ENCODE data around the gene NOX3.
A peak's percentile ranks its signal among the peaks of the same experiment; 100 is the strongest.

Gene NOX3

DNA sequence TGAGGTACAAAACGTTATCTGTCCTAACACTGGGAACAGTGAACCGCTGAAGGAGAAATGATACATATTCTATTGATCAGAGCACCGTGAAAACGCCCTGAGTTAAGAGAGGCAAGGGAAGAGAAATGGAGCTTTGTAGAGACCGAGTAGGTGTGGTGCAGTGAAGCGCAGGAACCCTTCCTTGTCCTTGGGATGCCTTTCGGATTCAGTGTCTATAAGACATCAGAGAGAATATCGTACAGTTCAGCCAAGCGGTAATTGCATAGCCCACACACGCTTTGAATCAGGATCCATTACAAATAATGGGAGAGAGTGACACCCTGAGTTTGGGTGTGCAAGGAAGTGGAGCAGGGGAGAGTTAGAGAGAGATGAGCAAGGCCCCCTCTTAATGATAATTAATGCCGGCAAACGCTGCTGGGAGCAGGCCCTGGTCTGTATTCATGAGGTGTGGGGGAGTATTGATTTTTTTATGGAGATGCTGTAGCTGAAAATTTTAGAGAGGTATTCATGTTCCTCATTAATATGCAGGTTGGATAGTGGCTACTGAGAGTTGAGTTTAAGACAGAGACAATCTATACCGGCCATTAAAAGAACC, 20.7 kb downstream of the NOX3 start:
- DNase-seq (ENCODE audit: low read depth in 2 of 2): no peak

DNA sequence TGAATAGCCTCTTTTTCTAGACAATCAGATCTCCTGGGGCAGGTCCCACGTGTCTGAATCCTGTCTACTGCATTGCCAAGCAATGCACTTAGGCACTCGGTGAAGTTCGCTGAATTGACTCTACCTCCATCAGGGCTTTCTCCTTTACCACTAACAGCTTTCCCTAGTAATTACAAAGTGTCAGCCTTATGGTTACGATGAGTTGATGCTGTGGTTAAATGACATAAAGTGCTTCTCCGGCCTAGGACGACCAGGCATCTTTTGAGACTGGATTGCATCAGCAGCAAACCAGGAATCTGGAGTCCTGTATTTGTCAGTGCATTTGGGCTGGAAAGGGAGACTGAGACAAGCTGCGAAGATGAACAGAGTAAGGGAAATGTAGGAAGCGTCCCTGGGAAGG, 21.5 kb downstream of the NOX3 start:
- no peak for DNase-seq (ENCODE audit: low read depth in 2 of 2)

DNA sequence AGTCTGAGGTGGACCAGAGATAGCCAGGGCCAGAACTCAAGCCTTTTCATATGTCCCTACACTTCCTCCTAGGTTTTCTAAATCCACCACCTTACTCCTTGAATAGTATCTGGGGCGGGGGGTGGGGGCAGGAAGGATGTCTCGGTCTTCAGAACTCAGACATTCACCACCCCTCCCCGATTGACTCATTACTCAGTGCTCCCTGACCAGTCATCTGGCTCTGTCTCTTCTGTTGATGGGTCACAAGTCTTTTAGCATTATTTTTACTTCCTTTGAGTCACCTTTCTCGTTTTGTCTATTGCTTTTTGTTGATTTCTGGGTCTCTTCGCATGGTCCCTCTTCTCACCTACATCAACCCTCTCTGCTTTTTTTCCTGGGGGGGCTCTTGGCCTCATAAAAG, 23.3 kb downstream of the NOX3 start:
- no peak for DNase-seq (ENCODE audit: low read depth in 2 of 2)

DNA sequence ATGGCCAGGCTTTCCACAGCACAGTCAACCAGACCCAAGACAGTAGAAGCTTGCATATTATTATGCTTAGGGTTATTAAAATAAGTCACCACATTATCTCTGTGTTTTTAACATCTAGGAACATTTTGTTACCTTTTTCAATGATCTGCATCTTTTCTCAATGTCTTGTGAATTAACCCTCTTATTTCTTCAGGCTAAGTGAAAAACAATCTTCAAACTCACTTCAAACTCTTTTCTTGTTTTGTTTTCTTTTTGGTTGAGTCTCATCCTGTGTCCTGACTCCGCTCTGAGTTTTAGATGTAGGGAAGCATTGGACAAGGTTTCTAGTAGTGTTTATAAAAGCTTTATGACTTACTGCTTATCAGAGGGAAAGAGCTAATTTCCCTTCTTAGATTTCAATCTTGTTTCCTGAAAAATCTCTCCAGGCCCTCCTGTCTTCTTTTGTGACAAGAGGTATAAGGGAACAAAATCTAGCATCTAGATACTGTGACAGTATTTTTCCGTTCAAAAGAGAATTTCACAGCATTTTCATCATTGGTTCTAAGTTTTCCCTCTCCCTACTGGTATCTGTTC, 26.2 kb downstream of the NOX3 start:
- no peak for DNase-seq (ENCODE audit: low read depth in 2 of 2)

DNA sequence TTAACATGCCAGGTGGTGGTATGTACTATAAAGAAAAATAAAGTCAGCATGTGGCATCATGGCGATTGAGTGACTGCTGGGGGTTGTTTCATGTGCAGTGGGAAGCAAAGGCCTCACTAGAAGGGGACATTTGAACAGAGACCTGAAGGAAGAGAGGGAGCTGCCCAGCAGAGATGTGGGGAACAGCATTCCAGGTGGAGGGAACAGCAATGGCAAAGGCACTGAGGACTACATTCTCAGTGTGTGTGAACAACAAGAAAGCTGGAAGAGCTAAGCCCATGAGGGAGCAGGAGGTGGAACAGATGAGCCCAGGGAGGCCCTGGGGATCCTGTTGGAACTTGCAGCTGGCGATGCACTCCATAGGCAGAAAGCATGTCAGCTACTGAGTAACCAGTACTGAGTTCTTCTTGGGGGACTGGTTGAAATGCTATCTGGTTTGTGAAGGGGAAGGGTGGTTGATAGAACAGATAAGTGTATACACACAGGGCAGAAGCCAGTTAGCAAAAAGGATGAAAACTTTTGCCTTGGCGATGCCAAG, 29.2 kb downstream of the NOX3 start:
- DNase-seq (ENCODE audit: low read depth in 2 of 2): no peak

DNA sequence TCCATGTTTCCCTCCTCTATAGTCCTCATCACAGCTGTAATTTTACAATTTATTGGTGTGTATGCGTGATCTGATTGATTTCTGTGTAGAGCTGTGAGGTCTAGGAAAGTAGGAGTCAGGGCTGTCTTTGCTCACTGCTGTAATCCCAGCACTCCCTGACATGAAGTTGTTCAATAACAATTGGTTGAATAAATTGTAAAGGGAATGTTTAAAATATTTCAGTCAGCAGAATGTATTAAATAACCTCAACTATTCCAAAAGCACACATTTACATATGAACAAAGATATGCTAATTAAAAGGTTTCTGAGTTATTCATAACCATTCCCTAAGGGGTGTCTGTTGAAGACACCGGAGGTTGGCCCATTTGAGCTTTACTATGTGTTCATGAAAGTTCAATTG, 31.5 kb downstream of the NOX3 start:
- DNase-seq (ENCODE audit: low read depth in 2 of 2): no peak

DNA sequence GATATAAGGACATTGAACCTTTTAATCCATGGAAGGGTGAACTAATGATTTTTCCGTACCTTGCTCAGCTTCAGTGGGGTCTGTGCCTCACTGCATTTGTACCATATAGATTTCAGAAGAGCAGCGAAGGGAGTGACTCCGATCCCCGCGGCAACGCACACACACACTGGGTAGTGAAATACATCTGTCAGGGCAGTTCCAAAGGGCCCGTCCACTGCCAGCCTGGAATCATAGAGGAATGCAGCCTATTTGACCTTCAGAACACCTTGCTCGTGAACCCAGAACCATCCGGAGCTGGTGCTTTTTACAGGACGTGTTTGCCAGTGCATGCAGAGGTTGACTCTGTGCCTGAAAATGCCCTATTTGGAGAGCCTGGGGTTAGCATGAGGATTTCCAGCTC, 33.0 kb downstream of the NOX3 start:
- no peak for DNase-seq (ENCODE audit: low read depth in 2 of 2)

DNA sequence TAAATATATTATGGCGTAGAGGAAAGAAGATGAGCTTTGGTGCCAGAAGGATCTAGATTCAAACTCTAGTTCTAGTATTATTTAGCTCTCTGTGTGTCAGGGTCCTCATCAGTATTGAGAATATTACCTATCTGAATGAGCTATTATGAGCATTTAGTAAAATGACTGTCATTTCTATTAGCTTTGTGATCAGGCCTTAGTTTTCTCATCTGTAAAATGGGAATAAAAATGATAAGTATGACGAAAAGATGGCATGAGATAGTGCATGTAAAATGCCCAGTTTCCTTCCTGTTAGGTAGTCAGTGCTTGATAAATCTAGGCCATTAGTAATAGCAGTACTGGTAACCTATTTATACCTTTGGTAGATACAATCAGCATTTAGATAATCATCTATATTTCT, 35.1 kb downstream of the NOX3 start:
- DNase-seq (ENCODE audit: low read depth in 2 of 2): no peak

DNA sequence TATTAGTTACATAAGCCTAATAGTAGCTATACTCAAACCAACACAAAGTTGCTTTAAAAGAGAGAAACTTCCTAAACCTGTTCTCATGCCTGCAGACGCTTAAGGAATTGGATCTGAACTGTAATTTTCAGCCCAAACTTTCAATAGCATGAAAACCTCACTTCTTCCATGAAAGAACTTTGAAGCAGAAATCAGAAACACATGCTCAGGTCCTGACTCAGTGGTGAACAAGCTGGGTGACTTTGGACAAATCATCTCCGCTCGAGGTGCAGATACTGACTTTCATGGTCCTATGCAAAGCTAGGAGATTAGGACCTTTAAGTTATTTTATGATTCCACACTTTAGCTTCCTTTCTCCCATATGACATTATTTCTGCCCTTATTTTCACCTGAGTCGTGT, 36.5 kb downstream of the NOX3 start:
- no peak for DNase-seq (ENCODE audit: low read depth in 2 of 2)

DNA sequence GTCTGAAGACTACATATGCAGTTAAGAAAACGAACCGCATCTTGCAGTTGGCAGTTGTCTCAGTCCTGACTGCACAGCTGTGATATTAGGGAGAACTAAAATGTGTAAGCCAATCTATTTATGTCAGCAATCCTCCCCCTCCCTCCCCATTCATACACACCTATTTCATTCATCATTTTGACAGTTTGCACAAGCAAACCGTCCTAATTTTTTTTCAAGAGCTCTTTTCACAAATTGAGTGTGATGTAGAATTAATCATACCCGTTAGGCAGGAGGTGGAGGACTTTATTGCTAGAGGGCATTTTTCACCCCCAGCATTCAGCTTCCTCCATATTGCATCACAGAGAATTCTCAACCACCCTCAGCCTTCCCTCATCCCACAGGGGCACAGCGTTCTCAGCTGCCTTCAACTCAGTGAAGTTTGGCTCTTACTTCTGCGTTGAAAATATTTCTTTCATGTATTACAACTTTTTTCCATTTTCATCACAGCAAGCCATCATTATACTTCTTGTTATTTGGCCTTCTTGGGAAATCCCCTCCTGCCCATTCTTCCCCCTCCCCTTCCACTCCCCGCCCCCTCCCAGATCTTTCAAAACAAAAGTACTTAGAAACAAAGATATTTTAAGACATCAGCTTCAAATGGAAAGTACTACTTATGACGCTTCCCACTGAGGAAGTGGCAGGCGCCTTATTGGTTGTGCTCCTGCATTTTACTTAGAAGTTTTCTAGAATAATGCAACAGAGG, 37.5 kb downstream of the NOX3 start:
- peak; percentile 52 to 61 for DNase-seq (ENCODE audit: low read depth in 2 of 2)

DNA sequence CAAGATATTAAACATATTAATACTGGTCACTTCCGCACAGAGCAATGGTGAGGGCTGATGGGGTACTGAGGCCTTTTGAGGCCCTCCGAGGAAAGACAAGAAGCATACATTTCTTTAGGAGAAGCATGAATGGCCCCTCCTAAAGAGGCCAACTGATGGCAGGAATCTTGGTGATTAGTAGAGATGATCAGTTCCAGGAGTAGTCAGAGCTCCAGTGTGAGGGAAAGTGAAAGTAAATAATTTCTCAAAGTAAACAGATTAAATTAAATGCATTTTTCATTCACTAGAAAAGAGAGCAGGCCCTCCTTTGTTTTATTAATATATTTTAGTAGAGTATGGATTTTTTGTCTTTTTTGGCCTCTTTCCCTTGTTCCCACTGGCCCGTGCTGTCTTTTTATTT, 38.2 kb downstream of the NOX3 start:
- DNase-seq (ENCODE audit: low read depth in 2 of 2): no peak

DNA sequence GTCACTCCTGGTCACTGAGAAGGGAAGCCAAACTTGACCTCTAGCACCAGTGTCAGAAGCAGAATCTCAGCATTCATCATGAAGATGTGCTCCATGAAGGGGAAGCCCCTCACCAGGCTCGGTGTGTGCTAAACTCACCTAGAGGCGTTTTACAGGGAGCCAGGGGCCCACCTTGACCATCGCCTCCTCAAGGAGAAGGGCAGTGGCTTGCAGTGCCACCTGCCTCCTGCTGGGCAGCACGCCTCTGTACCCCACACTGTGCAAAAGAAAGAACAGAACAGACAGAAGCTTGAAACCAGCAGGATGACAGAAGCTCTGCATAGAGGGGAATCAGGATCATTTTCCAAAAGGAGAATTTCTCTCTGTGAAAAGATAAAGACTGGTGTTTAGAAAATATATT, 39.7 kb downstream of the NOX3 start:
- no peak for DNase-seq (ENCODE audit: low read depth in 2 of 2)

DNA sequence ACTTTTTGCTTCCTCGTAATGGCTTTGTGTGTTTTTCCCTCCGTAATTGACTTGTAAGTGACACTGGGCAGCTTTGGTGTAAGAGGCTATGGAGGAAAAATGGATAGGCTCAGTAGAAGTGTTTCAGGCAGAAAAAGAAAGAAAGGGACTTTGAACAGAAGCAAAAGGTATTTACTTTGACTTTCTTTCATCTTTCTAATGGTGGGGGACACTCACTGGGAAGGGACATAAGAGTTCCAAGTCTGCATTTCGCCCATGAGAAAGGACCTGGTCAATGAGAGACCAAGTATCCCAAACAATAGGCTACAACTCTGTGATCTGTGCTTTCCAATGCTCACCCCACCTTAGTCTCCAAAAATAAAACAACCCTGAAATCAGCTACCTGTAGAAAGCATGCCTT, 41.6 kb downstream of the NOX3 start:
- no peak for DNase-seq (ENCODE audit: low read depth in 2 of 2)

DNA sequence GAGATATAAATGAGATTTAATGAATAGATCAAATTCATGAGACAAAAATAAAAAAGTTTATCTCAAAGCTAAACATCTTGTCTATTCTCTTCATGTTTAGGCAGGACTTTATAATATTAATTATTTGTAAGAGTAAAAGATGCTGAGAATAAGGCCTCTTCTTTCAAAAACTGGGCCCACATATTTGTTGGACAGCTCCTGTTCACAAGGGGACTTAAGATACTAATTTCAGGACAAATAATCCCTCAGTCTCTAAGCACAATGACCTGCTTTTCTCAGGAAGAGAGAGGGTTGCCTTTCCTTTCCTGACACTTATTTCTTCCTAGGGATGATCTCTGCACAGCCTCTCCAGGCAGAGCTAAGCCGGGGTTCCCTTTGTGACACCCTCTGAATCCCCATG, 43.3 kb downstream of the NOX3 start:
- DNase-seq (ENCODE audit: low read depth in 2 of 2): no peak

DNA sequence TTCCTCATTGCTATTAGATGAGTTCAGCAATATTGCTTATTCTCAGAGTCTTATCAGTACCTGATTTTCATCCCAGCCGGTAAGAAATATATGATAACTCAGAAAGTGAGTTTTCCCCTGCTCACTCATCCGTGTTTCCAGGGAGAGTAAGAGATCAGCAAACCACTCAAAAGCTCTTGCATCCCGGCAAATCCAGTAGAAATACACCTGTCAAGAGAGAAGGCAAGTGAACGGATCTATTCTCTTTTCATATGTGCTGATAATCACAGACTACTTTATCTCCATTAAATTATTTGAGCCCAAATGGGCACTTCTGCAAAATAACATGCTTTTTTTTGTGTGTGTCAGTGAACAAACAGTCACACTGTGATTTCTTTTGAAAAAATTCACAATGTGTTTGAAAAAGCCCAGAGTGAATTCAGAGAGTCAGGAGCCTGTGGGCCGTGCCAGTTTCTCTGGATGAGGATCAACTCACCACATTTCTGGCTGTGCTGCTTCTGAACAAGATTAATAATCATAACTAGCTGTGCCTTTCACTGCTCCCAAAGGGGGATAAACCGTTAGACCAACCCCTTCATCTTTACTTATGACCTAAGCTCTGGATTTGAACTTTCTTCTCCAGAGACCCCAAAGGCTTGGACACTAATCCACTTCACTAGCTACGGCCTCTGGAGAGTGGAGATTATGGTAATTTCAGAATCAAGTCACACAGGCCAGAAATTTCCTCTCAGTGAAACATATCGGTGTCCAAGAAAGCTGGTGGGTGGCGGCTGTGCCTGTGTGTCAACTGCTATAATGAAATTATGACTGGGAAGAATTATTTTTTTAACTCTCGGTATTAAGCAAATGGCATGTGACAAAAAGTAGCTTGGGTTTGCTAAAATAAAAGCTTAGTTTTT, 44.2 kb downstream of the NOX3 start:
- DNase-seq (ENCODE audit: low read depth in 2 of 2): no peak

DNA sequence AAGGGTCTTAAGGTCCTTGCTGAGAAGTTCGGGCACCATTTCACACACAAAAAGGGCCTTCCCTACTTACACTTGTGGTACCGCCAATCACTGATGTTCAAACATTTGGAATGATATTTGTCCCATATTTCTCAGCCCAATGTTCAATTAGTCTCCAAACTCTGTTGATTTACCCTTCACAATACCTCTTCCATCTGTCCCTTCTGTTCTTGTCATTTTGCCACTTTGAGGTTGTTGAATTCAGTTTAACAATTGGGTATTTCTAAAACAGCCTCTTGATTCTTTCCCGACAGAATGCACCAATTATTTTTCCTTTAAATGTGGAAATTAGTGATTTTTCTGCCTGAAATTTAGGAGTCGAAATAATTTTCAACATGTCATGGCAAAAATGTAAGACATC, 46.2 kb downstream of the NOX3 start:
- DNase-seq (ENCODE audit: low read depth in 2 of 2): no peak

DNA sequence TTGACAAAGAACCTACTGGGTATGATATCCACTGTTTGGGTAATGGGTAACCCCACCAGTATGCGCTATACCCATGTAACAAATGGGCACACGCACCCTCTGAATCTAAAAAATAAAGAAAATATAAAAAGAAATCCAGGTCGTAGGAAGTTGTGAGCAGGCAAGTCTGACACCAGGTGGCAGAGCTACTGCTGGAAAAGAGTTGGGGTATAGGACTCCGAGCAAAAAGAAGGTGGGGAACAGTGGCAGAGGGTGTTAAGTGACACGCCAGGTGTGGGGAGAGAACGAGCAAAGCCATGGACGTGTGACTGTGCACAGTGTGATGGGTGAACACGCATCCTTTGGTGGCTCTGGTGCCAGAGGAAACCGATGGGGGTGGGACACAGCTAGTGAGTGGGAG, 46.7 kb downstream of the NOX3 start:
- DNase-seq (ENCODE audit: low read depth in 2 of 2): no peak

DNA sequence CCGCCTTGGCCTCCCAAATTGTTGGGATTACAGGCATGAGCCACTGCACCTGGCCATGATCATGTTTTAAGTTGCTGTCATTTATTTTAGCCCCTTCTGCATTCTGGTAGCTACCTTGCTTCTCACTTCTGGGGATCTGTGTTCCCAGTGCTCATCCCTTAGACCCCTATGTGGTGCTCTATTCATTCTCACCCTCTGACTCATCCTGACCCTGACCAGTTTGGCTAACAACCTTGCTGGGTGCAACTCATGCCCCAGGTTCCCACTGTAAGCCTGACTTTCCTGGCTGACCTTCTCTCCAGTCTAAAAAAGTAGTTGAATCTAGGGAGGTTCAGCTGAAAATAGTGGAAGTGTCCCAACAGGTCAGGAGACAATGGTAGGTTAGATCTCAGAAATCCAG, 47.4 kb downstream of the NOX3 start:
- DNase-seq (ENCODE audit: low read depth in 2 of 2): no peak

DNA sequence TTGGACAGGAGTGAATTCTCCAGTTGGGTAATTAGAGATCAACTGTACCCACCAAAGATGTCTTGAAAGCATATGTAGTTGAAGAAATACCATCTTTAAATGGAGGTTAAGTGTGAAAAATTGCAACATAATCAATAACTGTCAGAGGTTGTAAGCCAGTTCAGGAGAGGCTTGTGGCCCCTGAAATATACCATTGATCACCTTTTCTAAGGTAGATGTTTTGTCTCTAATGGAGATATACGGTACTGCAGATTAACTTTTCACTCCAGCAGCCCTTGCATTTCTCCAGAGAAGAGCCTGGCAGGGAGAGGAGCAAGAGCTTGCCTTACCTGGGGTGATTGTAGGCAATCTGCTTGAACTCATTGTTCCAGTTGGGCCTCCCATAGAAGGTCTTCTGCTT, 48.8 kb downstream of the NOX3 start:
- no peak for DNase-seq (ENCODE audit: low read depth in 2 of 2)

DNA sequence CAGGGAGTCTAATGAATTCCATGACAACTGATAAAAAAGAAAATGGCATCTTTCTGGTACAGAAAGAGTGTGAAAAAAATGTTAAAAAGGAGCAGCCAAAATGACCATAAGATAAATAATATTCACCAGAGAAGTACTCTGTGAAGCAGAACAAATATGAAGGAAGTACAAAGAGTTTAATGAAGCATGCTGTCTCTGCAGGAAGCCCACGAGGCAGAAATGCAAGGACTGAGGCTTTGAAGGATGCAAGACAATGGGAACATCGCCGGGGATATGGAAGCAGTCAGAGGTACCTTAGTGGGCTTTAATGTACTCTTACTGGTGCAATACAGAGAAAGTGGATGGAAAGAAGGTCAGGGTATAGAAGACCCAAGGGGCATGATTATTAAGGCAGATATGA, 50.7 kb downstream of the NOX3 start:
- no peak for DNase-seq (ENCODE audit: low read depth in 2 of 2)

DNA sequence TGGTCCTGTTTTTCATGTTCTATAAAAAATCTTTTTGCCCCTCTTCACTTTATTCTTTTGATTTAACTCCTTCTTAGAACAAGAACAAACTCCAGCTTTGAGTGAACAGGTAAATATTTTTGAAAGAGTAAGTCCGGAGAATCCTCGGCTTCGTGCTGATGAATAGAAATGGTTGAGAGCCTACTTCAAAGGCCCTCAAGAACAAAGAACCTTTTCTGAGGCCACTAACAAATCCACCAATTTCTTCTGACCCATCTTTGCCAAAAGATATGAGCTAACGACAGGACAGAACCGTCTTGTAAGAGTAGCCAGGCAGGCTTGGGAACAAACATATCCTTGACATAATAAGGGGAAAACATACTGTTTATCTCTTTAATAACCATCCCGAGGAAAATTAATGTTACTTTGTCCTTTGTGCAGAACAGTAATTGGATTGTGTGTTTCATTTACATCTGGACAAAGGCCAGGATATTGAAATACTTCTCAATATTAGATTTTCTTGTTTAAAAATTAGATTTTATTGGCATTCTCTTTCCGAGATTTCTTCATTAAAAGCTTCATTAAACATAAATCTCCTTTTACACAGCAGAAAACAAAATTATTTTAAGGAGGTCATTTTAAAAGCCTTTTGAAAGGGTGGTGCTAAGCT, 52.9 kb downstream of the NOX3 start:
- DNase-seq (ENCODE audit: low read depth in 2 of 2): no peak

DNA sequence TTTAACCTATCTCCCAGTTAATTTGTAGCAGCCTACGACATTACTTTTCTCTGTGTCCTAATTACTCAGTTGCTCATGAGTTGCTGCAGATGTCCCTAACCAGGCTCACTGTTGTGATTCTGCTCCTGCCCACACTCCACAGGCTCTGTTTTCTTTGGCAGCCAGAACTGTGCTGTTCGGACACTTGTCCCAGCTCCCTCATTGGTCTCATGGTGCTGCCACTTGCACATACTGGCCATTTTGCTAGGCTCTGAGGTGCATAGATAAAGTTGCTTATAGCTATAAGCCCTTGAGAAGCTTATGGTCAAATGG, 55.0 kb downstream of the NOX3 start:
- DNase-seq (ENCODE audit: low read depth in 2 of 2): no peak
